H7 (cell line): Measurements from ENCODE around the gene OGFRL1. TPM values are rescaled to one million over a fixed set of nuclear protein-coding genes. Genes with fewer than 3 reads are reported as not detected.

Experiments
- DNase-seq: peaks from one replicate; pipeline ENCODE4 v3.0.0; 2012
- H3K27me3 ChIP-seq: 2 replicates; pipeline ENCODE4 v1.6.0; 2011; ENCODE audit warnings: mild to moderate bottlenecking, low read length; ENCODE audit not compliant: control insufficient read depth, insufficient read depth
- H3K36me3 ChIP-seq: replicated peaks from 2 replicates; pipeline ENCODE4 v1.5.1; 2011; ENCODE audit warnings: low read length; ENCODE audit not compliant: control insufficient read depth, insufficient read depth
- H3K4me3 ChIP-seq: 2 replicates; pipeline ENCODE4 v1.5.1; 2011; ENCODE audit warnings: low read depth, mild to moderate bottlenecking, control low read depth, low read length, moderate library complexity; ENCODE audit not compliant: insufficient read depth
- total RNA-seq: library from RNA; depleted of rRNA; stranded (reverse); fragments of >200 nt; shearing (Covaris generic); gene quantifications from 2 replicates; pipeline ENCODE4 v1.2.3, GENCODE V29; 2014

Gene OGFRL1
- total RNA-seq, 1 experiment from 2014 or later: 4.2 TPM

- no peak for DNase-seq
- H3K36me3 ChIP-seq: peaks cover 6% of the 10 kb centered on the region
- H3K27me3 ChIP-seq: no peaks in the 10 kb centered on the region
- no peak overlapping the region for H3K4me3 ChIP-seq
Measured at GRCh38 chr6:71299541-71300470, 11.2 kb downstream of the OGFRL1 start.

- no peak for DNase-seq
- H3K36me3 ChIP-seq: peaks cover 4% of the 10 kb centered on the region
- H3K27me3 ChIP-seq: no peaks in the 10 kb centered on the region
- H3K4me3 ChIP-seq: no peak overlapping the region
Measured at GRCh38 chr6:71300561-71301168, 12.1 kb downstream of the OGFRL1 start.

GRCh38 chr6:71301546-71301945 lies 12.9 kb downstream of the OGFRL1 start:
- Histone ChIP-seq H3K4me3 (no peak overlapping the region), H3K27me3 (no peaks in the 10 kb centered on the region), H3K36me3 (peaks cover 4% of the 10 kb centered on the region)
- no peak for DNase-seq

GRCh38 chr6:71309656-71310055 lies 21.0 kb downstream of the OGFRL1 start:
- H3K4me3 ChIP-seq: no peak overlapping the region
- DNase-seq: no peak
- no peaks in the 10 kb centered on the region for H3K36me3 ChIP-seq
- H3K27me3 ChIP-seq: no peaks in the 10 kb centered on the region

GRCh38 chr6:71310261-71310660 lies 21.6 kb downstream of the OGFRL1 start:
- no peak for DNase-seq
- Histone ChIP-seq H3K36me3 (no peaks in the 10 kb centered on the region), H3K27me3 (no peaks in the 10 kb centered on the region), H3K4me3 (no peak overlapping the region)

DNA sequence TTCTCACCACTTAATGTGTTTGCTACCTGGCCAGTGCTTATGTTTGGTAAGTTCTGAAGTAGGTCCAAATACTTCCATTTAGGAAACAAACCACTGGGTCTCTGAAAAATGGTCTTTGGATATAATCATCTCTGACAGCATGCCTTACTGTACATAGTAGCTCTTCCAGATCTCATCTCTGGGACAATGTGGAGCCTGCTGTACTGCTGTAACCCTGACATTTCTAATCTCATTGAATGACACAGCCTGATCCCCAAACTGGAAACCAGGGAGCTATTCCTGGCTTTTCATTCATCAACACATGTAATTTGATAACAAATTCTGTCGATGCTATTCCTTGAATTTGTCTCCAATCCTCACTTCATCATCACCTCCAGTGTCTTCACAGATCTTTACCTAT lies 23.5 kb downstream of the OGFRL1 start:
- no peak for DNase-seq
- Histone ChIP-seq H3K27me3 (no peaks in the 10 kb centered on the region), H3K36me3 (no peaks in the 10 kb centered on the region), H3K4me3 (no peak overlapping the region)

- DNase-seq: no peak
- H3K36me3 ChIP-seq: no peaks in the 10 kb centered on the region
- H3K4me3 ChIP-seq: no peak overlapping the region
- no peaks in the 10 kb centered on the region for H3K27me3 ChIP-seq
Measured at GRCh38 chr6:71317441-71317840, 28.8 kb downstream of the OGFRL1 start.

GRCh38 chr6:71320041-71320440 lies 31.4 kb downstream of the OGFRL1 start:
- no peak overlapping the region for H3K4me3 ChIP-seq
- H3K36me3 ChIP-seq: no peaks in the 10 kb centered on the region
- no peaks in the 10 kb centered on the region for H3K27me3 ChIP-seq
- no peak for DNase-seq

DNA sequence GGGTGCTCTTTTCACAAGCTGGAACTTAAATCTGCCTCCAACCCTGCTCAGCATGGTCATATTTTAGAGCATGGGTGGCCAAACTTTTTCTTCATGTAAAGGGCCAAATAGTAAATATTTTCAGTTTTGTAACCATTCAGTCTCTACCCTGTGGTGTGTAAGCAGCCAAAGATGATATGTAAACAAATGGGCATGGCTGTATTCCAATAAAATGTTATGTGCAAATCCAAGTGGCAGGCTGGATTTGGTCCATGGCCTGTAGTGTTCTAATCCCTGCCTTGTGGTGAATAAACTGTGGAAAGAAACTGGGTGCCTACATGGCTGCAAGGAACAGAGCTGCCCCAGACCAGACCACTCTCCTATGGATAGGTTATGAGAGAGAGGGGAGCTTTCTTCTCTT lies 32.7 kb downstream of the OGFRL1 start:
- no peak for DNase-seq
- H3K36me3 ChIP-seq: no peaks in the 10 kb centered on the region
- H3K4me3 ChIP-seq: no peak overlapping the region
- no peaks in the 10 kb centered on the region for H3K27me3 ChIP-seq

GRCh38 chr6:71324194-71324785 lies 35.7 kb downstream of the OGFRL1 start:
- no peak for DNase-seq
- Histone ChIP-seq H3K27me3 (no peaks in the 10 kb centered on the region), H3K36me3 (no peaks in the 10 kb centered on the region), H3K4me3 (no peak overlapping the region)

DNA sequence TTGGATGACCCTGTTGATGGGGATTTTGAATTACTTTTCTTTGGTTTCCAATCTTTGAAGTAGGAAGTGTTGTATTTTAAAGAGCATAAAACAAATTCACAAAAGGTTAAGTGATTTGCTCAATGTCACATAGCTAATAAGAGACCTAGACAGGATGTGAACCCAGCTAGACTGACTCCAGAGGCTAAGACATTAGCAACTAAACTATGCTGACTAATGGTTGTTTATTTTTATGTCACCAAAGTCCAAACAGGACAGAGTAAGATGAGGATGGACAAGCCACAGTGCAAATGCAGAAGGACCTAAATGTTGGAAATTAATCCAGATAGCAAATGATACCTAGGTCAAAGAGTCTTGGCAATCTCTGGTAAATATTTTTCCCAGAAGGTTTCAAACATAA lies 38.0 kb downstream of the OGFRL1 start:
- DNase-seq: no peak
- H3K4me3 ChIP-seq: no peak overlapping the region
- H3K36me3 ChIP-seq: no peaks in the 10 kb centered on the region
- no peaks in the 10 kb centered on the region for H3K27me3 ChIP-seq

DNA sequence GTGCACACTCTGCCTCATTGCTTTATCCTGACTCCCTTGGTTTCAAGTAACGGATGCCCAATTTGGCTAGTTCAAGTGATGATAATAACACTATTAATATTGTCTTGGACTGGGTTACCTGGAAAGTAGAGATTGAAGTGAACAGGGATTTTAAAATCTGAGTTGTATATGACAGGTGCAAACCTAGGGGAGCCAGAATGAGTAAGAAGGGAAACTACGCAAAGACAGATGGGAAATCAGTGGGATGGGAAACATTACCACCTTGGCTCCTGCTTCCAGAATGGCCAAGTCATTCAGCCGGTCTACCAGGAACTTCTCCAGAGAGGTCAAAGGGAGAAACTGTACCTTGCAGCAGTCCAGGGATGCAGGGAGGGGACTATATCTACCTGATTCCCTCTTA lies 41.9 kb downstream of the OGFRL1 start:
- no peaks in the 10 kb centered on the region for H3K27me3 ChIP-seq

GRCh38 chr6:71332012-71332411 lies 43.4 kb downstream of the OGFRL1 start:
- no peak for DNase-seq
- no peak overlapping the region for H3K4me3 ChIP-seq
- H3K36me3 ChIP-seq: no peaks in the 10 kb centered on the region
- H3K27me3 ChIP-seq: no peaks in the 10 kb centered on the region

More for the DNA sequence above, 41.9 kb downstream of the OGFRL1 start:
- DNase-seq: no peak
- Histone ChIP-seq H3K4me3 (no peak overlapping the region), H3K36me3 (no peaks in the 10 kb centered on the region)

GRCh38 chr6:71333050-71333449 lies 44.4 kb downstream of the OGFRL1 start:
- H3K36me3 ChIP-seq: no peaks in the 10 kb centered on the region
- H3K27me3 ChIP-seq: no peaks in the 10 kb centered on the region
- no peak for DNase-seq

GRCh38 chr6:71333697-71334096 lies 45.1 kb downstream of the OGFRL1 start:
- Histone ChIP-seq H3K27me3 (no peaks in the 10 kb centered on the region), H3K36me3 (no peaks in the 10 kb centered on the region)
- no peak for DNase-seq

More at GRCh38 chr6:71333050-71333449, 44.4 kb downstream of the OGFRL1 start:
- no peak overlapping the region for H3K4me3 ChIP-seq

More at GRCh38 chr6:71333697-71334096, 45.1 kb downstream of the OGFRL1 start:
- H3K4me3 ChIP-seq: no peak overlapping the region
